Measurements from ENCODE around the gene TRPC5OS.

DNA sequence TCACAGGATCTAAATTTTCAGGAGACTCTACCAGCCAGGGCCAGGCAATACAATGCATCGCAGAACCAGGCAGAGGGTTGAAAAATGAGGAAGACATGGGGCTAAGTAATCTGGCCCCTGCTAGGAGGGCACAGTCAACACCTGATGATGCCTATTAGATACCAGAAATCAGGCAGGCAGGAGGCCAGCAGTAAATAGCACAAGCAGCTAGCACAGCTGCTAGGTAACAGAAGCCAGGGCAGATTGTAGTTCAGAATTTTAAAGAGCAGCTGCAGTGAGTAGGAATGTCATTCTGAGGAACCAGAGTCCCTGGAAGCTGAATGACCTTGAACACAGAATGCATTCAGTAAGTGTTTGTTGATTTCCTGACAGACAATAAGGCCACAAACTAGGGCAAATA lies 38.8 kb upstream of the TRPC5OS start:
- TF ChIP-seq, protein P1, sequence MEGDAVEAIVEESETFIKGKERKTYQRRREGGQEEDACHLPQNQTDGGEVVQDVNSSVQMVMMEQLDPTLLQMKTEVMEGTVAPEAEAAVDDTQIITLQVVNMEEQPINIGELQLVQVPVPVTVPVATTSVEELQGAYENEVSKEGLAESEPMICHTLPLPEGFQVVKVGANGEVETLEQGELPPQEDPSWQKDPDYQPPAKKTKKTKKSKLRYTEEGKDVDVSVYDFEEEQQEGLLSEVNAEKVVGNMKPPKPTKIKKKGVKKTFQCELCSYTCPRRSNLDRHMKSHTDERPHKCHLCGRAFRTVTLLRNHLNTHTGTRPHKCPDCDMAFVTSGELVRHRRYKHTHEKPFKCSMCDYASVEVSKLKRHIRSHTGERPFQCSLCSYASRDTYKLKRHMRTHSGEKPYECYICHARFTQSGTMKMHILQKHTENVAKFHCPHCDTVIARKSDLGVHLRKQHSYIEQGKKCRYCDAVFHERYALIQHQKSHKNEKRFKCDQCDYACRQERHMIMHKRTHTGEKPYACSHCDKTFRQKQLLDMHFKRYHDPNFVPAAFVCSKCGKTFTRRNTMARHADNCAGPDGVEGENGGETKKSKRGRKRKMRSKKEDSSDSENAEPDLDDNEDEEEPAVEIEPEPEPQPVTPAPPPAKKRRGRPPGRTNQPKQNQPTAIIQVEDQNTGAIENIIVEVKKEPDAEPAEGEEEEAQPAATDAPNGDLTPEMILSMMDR (IDR thresholded peaks at IDR 0.05) = no peak
- TF ChIP-seq POLR2A (IDR thresholded peaks at IDR 0.05) (no peak), POLR2AphosphoS5 (IDR thresholded peaks at IDR 0.05) (no peak)
